Measurements from ENCODE around the gene TRABD2B. TPM values are rescaled to one million over a fixed set of nuclear protein-coding genes. Genes with fewer than 3 reads are reported as not detected.

The TRABD2B gene
- total RNA-seq, 1 donor from 2014 or later: 0.89 TPM

DNA sequence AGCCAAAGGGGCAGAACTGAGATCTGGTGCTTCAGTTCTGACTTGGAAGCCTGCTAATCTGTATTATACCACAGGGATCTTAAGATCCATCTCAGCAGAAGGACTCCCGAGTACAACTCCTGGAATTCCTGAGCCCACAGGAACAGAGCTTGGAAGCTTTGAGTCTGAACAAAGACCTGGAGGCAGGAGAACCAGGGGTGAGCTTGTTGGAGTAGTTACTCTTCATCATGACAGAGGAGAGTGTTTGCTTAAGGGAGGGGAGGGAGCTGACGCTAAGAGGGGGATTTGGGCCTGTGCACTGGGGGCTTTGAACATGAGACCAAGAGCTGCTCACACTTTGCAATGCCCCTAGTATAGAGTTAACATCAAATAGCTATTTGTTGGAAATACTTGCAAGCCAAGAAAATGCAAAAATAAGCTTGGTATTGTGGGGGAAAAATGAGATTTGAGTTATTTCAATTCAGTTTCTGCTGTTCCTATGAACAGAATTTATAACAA lies 41.1 kb upstream of the TRABD2B start:
- H3K36me3 ChIP-seq (ENCODE audit: insufficient read depth, low read length): no peaks in the 10 kb centered on the region
- no peak overlapping the region for H2AFZ ChIP-seq (ENCODE audit: low read depth, low read length)
- TF ChIP-seq, protein P1, sequence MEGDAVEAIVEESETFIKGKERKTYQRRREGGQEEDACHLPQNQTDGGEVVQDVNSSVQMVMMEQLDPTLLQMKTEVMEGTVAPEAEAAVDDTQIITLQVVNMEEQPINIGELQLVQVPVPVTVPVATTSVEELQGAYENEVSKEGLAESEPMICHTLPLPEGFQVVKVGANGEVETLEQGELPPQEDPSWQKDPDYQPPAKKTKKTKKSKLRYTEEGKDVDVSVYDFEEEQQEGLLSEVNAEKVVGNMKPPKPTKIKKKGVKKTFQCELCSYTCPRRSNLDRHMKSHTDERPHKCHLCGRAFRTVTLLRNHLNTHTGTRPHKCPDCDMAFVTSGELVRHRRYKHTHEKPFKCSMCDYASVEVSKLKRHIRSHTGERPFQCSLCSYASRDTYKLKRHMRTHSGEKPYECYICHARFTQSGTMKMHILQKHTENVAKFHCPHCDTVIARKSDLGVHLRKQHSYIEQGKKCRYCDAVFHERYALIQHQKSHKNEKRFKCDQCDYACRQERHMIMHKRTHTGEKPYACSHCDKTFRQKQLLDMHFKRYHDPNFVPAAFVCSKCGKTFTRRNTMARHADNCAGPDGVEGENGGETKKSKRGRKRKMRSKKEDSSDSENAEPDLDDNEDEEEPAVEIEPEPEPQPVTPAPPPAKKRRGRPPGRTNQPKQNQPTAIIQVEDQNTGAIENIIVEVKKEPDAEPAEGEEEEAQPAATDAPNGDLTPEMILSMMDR (IDR thresholded peaks at IDR 0.05; ENCODE audit: insufficient read depth, low read depth, low read length): no peak
- TF ChIP-seq EZH2 (IDR thresholded peaks at IDR 0.05; ENCODE audit: insufficient read depth, low read length): no peak
- H3K27ac ChIP-seq (ENCODE audit: low read depth, low read length): no peak overlapping the region
- no peaks in the 10 kb centered on the region for H3K9me3 ChIP-seq (ENCODE audit: insufficient read depth, low read depth, low read length)
- no peaks in the 10 kb centered on the region for H4K20me1 ChIP-seq (ENCODE audit: insufficient read depth, low read length)
- Mint-ChIP-seq H3K4me1 (ENCODE audit: low read depth, unreplicated experiment) (peaks cover 44% of the 10 kb centered on the region), H3K9me3 (ENCODE audit: unreplicated experiment) (no peaks in the 10 kb centered on the region), H3K27me3 (ENCODE audit: low read depth, unreplicated experiment) (peaks cover 23% of the 10 kb centered on the region), H3K36me3 (ENCODE audit: low read depth, unreplicated experiment) (peaks cover 2% of the 10 kb centered on the region), H3K27ac (ENCODE audit: unreplicated experiment) (no peak overlapping the region), H3K4me3 (ENCODE audit: unreplicated experiment) (no peak overlapping the region)
- no peak for FAIRE-seq
- no peak overlapping the region for H3K4me2 ChIP-seq (ENCODE audit: low read length)
- no peaks in the 10 kb centered on the region for H3K4me1 ChIP-seq (ENCODE audit: insufficient read depth, low read length)
- H3K4me3 ChIP-seq (ENCODE audit: insufficient read depth, low read depth, low read length): no peak overlapping the region
- H3K27me3 ChIP-seq (ENCODE audit: insufficient read depth, low read length): peaks cover 2% of the 10 kb centered on the region
- H3K79me2 ChIP-seq (ENCODE audit: insufficient read depth, low read length): no peaks in the 10 kb centered on the region
- no peak overlapping the region for H3K9ac ChIP-seq (ENCODE audit: low read length)
- no peak for DNase-seq (ENCODE audit: low read depth)

DNA sequence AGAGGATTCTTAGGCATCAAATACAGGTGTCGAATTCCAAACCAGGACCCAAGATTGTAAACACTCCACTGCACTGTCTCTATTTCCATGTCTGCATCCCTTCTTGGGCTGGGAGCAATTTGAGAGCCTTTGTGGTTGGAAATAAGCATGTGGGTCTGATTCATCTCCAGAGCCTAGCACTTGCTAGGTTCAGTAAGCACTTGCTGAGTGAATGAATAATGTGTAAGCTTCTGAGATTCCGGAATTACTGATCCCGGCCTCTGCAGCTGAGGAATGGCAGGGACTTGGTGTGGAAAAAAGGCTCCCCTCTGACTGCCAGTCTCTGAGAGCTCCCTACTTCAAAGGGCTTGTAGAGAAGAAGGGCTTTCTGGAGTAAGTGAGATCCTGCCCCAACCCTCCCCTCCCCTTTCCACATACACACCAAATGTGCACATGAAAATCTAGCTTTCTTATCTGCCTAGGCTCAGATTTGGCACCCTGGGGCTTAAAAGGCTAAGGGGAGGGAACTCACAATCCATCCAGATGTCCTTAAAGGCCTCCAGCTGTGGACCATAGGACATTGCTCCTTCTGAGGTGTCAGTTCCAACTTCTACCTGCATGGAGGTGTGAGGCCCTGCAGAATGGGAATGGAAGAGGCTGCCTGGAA lies 39.6 kb upstream of the TRABD2B start:
- H3K9me3 Mint-ChIP-seq (ENCODE audit: unreplicated experiment): peaks cover 2% of the 10 kb centered on the region
- DNase-seq (ENCODE audit: low read depth): peak; percentile 48
- H3K4me3 ChIP-seq (ENCODE audit: insufficient read depth, low read depth, low read length): no peak overlapping the region
- H3K4me1 Mint-ChIP-seq (ENCODE audit: low read depth, unreplicated experiment): peaks cover 44% of the 10 kb centered on the region
- no peak overlapping the region for H3K27ac Mint-ChIP-seq (ENCODE audit: unreplicated experiment)
- no peaks in the 10 kb centered on the region for H3K36me3 ChIP-seq (ENCODE audit: insufficient read depth, low read length)
- H3K27me3 Mint-ChIP-seq (ENCODE audit: low read depth, unreplicated experiment): peaks cover 21% of the 10 kb centered on the region
- H3K4me2 ChIP-seq (ENCODE audit: low read length): no peak overlapping the region
- H3K4me3 Mint-ChIP-seq (ENCODE audit: unreplicated experiment): no peak overlapping the region
- FAIRE-seq: no peak
- H3K4me1 ChIP-seq (ENCODE audit: insufficient read depth, low read length): no peaks in the 10 kb centered on the region
- H3K9ac ChIP-seq (ENCODE audit: low read length): no peak overlapping the region
- H3K79me2 ChIP-seq (ENCODE audit: insufficient read depth, low read length): no peaks in the 10 kb centered on the region
- peaks cover 2% of the 10 kb centered on the region for H3K27me3 ChIP-seq (ENCODE audit: insufficient read depth, low read length)
- no peak overlapping the region for H3K27ac ChIP-seq (ENCODE audit: low read depth, low read length)
- H3K9me3 ChIP-seq (ENCODE audit: insufficient read depth, low read depth, low read length): no peaks in the 10 kb centered on the region
- H4K20me1 ChIP-seq (ENCODE audit: insufficient read depth, low read length): no peaks in the 10 kb centered on the region
- no peak for TF ChIP-seq EZH2 (IDR thresholded peaks at IDR 0.05; ENCODE audit: insufficient read depth, low read length)
- TF ChIP-seq, protein P1 (IDR thresholded peaks at IDR 0.05; ENCODE audit: insufficient read depth, low read depth, low read length): no peak
- no peak overlapping the region for H2AFZ ChIP-seq (ENCODE audit: low read depth, low read length)
- H3K36me3 Mint-ChIP-seq (ENCODE audit: low read depth, unreplicated experiment): peaks cover 2% of the 10 kb centered on the region
